ENCODE data around the gene DPP10.

- TF ChIP-seq, protein P1, sequence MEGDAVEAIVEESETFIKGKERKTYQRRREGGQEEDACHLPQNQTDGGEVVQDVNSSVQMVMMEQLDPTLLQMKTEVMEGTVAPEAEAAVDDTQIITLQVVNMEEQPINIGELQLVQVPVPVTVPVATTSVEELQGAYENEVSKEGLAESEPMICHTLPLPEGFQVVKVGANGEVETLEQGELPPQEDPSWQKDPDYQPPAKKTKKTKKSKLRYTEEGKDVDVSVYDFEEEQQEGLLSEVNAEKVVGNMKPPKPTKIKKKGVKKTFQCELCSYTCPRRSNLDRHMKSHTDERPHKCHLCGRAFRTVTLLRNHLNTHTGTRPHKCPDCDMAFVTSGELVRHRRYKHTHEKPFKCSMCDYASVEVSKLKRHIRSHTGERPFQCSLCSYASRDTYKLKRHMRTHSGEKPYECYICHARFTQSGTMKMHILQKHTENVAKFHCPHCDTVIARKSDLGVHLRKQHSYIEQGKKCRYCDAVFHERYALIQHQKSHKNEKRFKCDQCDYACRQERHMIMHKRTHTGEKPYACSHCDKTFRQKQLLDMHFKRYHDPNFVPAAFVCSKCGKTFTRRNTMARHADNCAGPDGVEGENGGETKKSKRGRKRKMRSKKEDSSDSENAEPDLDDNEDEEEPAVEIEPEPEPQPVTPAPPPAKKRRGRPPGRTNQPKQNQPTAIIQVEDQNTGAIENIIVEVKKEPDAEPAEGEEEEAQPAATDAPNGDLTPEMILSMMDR (IDR thresholded peaks at IDR 0.05): no peak
- TF ChIP-seq POLR2A (IDR thresholded peaks at IDR 0.05): no peak
Measured at GRCh38 chr2:115842306-115842705, 1399.9 kb downstream of the DPP10 start.
